K562 (cell line): ENCODE data around the gene CARD14. TPM values are rescaled to one million over a fixed set of nuclear protein-coding genes. Genes with fewer than 3 reads are reported as not detected.

Source experiments
- ARHGAP35 ChIP-seq: fragments of 450-650 bp; IDR thresholded peaks from 2 replicates; pipeline ENCODE4 v1.6.1; 2018; ENCODE audit not compliant: partially characterized antibody
- CEBPG ChIP-seq, 3 experiments: fragments of 200-800 bp in 1 of 3; sonication (Bioruptor generic) in 1 of 3; sonication (generic) in 1 of 3; formaldehyde crosslinking in 1 of 3; IDR thresholded peaks in 2 of 3; conservative IDR thresholded peaks in 1 of 3; 2 replicates each; pipeline versions ENCODE4 v1.6.1 to v1.8.0; 2016 to 2022; ENCODE audit warnings: missing compliant biosample characterization in 2 of 3, missing genetic modification characterization in 2 of 3, mild to moderate bottlenecking in 1 of 3, missing genetic modification reagents in 1 of 3
- CHCHD3 ChIP-seq: fragments of 250-450 bp; sonication (Bioruptor Pico); IDR thresholded peaks from 2 replicates; pipeline ENCODE4 v2.1.2; 2022; ENCODE audit warnings: mild to moderate bottlenecking
- CXXC5 ChIP-seq: fragments of 250-450 bp; sonication (Bioruptor Pico); IDR thresholded peaks from 2 replicates; pipeline ENCODE4 v1.8.0; 2022; ENCODE audit warnings: inconsistent platforms, mild to moderate bottlenecking, moderate library complexity
- ETS2 ChIP-seq: IDR thresholded peaks from 2 replicates; pipeline ENCODE4 v1.6.1; 2016; ENCODE audit warnings: borderline replicate concordance, missing genetic modification characterization, mild to moderate bottlenecking, moderate library complexity, missing compliant biosample characterization; ENCODE audit not compliant: poor library complexity, severe bottlenecking
- EZH2 ChIP-seq: IDR thresholded peaks from 2 replicates; pipeline ENCODE4 v1.6.1; 2012; ENCODE audit warnings: low read depth, mild to moderate bottlenecking, inconsistent platforms, low read length, borderline replicate concordance
- GABPA ChIP-seq: fragments of 200-800 bp; sonication (Bioruptor generic); conservative IDR thresholded peaks from 2 replicates; pipeline ENCODE4 v1.6.1; 2016; ENCODE audit warnings: low read depth, missing genetic modification characterization, missing compliant biosample characterization
- HLTF ChIP-seq: fragments of 450-650 bp; IDR thresholded peaks from 2 replicates; pipeline ENCODE4 v1.6.1; 2016
- HNRNPH1 ChIP-seq: fragments of 200-400 bp; formaldehyde crosslinking; optimal IDR thresholded peaks from 2 replicates; pipeline ENCODE3; 2017; ENCODE audit warnings: low read depth, mild to moderate bottlenecking, low read length, moderate library complexity
- KDM1A ChIP-seq, 2 experiments: fragments of 450-650 bp; IDR thresholded peaks; 2 replicates each; pipeline ENCODE4 v1.6.1; 2016; ENCODE audit warnings: mild to moderate bottlenecking in 2 of 2
- L3MBTL2 ChIP-seq: fragments of 450-650 bp; IDR thresholded peaks from 2 replicates; pipeline ENCODE4 v1.6.1; 2016; ENCODE audit warnings: mild to moderate bottlenecking, moderate library complexity
- PCBP1 ChIP-seq: fragments of 200-400 bp; formaldehyde crosslinking; IDR thresholded peaks from 2 replicates; pipeline ENCODE4 v1.6.1; 2018; ENCODE audit warnings: mild to moderate bottlenecking, low read depth, low read length; ENCODE audit not compliant: poor library complexity, severe bottlenecking
- PHB2 ChIP-seq: fragments of 450-650 bp; IDR thresholded peaks from 2 replicates; pipeline ENCODE4 v1.6.1; 2017; ENCODE audit warnings: low read depth
- SRF ChIP-seq, 2 experiments: fragments of 250-450, 450-650 bp in 1 of 2; sonication (Bioruptor Pico) in 1 of 2; sonication (generic) in 1 of 2; formaldehyde crosslinking; IDR thresholded peaks; 2 replicates each; pipeline versions ENCODE4 v1.5.0 to v1.5.1; 2020 to 2022; ENCODE audit warnings: mild to moderate bottlenecking in 1 of 2, missing genetic modification reagents in 1 of 2
- TEAD2 ChIP-seq: fragments of 450-650 bp; IDR thresholded peaks from 2 replicates; pipeline ENCODE4 v1.6.1; 2016; ENCODE audit warnings: missing genetic modification characterization, control low read depth, missing compliant biosample characterization
- THRAP3 ChIP-seq: fragments of 450-650 bp; IDR thresholded peaks from 2 replicates; pipeline ENCODE4 v1.6.1; 2016; ENCODE audit warnings: mild to moderate bottlenecking, inconsistent platforms, borderline replicate concordance
- U2AF1 ChIP-seq: fragments of 200-400 bp; formaldehyde crosslinking; optimal IDR thresholded peaks from 2 replicates; pipeline ENCODE3; 2017; ENCODE audit warnings: mild to moderate bottlenecking, low read depth, low read length, moderate library complexity
- ZNF140 ChIP-seq: fragments of 250-450 bp; sonication (Bioruptor Pico); IDR thresholded peaks from 2 replicates; pipeline ENCODE4 v1.8.0; 2021; ENCODE audit warnings: moderate library complexity, mild to moderate bottlenecking, inconsistent platforms
- ZNF79 ChIP-seq: fragments of 250-450 bp; sonication (Bioruptor Pico); IDR thresholded peaks from 2 replicates; pipeline ENCODE4 v1.4.0; 2020; ENCODE audit warnings: low read depth, mild to moderate bottlenecking, moderate library complexity
- polyA plus RNA-seq, 8 experiments: library from polyadenylated mRNA; depleted of rRNA in 4 of 8; stranded (reverse) in 5 of 8; unstranded in 3 of 8; fragments of >200 nt; fragmentation: Nextera tagmentation in 2 of 8; fragmentation: Illumina TruSeq in 1 of 8; extraction: Ambion mirVana in 2 of 8; extraction: Trizol in 1 of 8; gene quantifications; 2 replicates each; pipeline versions ENCODE4 v1.2.1 to v1.2.3, GENCODE V29; 2011 to 2014; ENCODE audit warnings: inconsistent platforms in 1 of 8, missing spikeins in 1 of 8
- total RNA-seq, 7 experiments: library from RNA; depleted of rRNA in 6 of 7; stranded (reverse); fragments of >200 nt in 6 of 7; fragmentation: Illumina TruSeq in 2 of 7; extraction: Trizol in 2 of 7; gene quantifications; 2 replicates each; pipeline versions ENCODE4 v1.2.1 to v1.2.3, GENCODE V29; 2011 to 2021; ENCODE audit warnings: low replicate concordance in 1 of 7
- TF ChIP-seq, protein P1 (sequence below): sonication (generic); IDR thresholded peaks from 2 replicates; pipeline ENCODE4 v1.6.1; 2016
- TF ChIP-seq, protein P2 (sequence below): fragments of 450-650 bp; formaldehyde crosslinking; IDR thresholded peaks from 2 replicates; pipeline ENCODE4 v1.4.0; 2022; ENCODE audit warnings: missing genetic modification characterization
- TF ChIP-seq, protein P3 (sequence below): sonication (generic); formaldehyde crosslinking; IDR thresholded peaks from 2 replicates; pipeline ENCODE4 v1.8.0; 2023; ENCODE audit warnings: mild to moderate bottlenecking, missing genetic modification reagents
- TF ChIP-seq, protein P4 (sequence below): fragments of 450-650 bp; formaldehyde crosslinking; IDR thresholded peaks from 2 replicates; pipeline ENCODE4 v1.4.0; 2020; ENCODE audit warnings: mild to moderate bottlenecking, mixed read lengths

CARD14 gene
- total and polyA plus RNA-seq, 9 of the 15 experiments (the other 6 are each of a cell fraction or from before 2014, with no cell fraction given): not detected

DNA sequence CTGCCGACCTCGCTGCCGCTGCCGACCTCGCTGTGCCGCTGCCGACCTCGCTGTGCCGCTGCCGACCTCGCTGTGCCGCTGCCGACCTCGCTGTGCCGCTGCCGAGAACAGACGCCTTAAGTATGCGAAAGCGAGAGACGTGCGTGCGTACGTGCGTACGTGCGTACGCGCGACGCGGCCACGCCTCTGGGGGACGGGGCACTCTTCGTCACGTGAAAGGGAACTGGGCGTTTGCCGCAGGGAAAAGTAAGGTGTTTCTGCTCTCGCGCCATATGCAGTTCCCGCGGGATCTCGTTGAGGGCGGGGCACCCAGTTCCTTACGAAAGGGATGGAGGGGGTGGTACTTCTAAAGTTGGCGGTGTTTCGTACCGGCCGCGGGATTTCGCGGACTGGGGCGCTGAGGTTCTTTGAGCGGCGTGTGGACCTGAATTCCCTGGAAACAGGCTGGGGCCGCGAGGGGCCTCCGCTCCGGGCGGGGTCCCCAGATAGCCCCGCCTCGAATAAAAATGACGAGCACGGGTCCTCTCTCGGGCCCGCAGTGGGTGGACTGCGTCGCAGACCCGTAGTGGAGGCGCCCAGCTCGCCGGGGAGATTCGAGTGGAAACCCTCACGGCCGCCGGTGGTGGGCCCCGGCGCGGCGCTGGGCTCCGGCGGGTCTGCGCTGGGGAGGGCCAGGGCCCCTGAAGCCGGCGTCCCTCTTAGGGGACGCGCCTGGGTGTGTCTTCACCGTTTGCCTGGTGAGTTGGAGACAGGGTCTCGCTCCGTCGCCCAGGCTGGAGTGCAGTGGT, 22.6 kb upstream of the CARD14 start, which contains the start of gene EIF4A3 (continued):
- no peak for TF ChIP-seq HNRNPH1
- TF ChIP-seq TEAD2: no peak
- TF ChIP-seq ZNF140 (CRISPR knock-in tag): no peak
- TF ChIP-seq SRF (CRISPR knock-in tag; IDR thresholded peaks at IDR 0.05): 0 out of 4 replicates have a peak, but pooled peaks of 1 of the 2 experiments have one; percentile 11
- TF ChIP-seq CXXC5: peak; percentile 99
- no peak for TF ChIP-seq PHB2
- TF ChIP-seq ETS2 (tag): no peak
- no peak for TF ChIP-seq ZNF79 (CRISPR knock-in tag)
- TF ChIP-seq PCBP1: peak; percentile 18
- TF ChIP-seq CEBPG (CRISPR knock-in tag; IDR thresholded peaks at IDR 0.05): no peak
- no peak for TF ChIP-seq CEBPG (tag; conservative IDR thresholded peaks at IDR 0.05 in 1 of 2, IDR thresholded peaks at IDR 0.05 in 1 of 2)
- TF ChIP-seq, protein P1, sequence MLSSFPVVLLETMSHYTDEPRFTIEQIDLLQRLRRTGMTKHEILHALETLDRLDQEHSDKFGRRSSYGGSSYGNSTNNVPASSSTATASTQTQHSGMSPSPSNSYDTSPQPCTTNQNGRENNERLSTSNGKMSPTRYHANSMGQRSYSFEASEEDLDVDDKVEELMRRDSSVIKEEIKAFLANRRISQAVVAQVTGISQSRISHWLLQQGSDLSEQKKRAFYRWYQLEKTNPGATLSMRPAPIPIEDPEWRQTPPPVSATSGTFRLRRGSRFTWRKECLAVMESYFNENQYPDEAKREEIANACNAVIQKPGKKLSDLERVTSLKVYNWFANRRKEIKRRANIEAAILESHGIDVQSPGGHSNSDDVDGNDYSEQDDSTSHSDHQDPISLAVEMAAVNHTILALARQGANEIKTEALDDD: peak; percentile 17; the same call in 1 of the 2 replicates
- TF ChIP-seq KDM1A (IDR thresholded peaks at IDR 0.05): no peak
- TF ChIP-seq EZH2: no peak
- peak; percentile 91 for TF ChIP-seq ARHGAP35
- no peak for TF ChIP-seq GABPA
- TF ChIP-seq HLTF: no peak
- TF ChIP-seq THRAP3: no peak
- no peak; the same call in 1 of the 2 replicates for TF ChIP-seq L3MBTL2
- TF ChIP-seq, protein P2, sequence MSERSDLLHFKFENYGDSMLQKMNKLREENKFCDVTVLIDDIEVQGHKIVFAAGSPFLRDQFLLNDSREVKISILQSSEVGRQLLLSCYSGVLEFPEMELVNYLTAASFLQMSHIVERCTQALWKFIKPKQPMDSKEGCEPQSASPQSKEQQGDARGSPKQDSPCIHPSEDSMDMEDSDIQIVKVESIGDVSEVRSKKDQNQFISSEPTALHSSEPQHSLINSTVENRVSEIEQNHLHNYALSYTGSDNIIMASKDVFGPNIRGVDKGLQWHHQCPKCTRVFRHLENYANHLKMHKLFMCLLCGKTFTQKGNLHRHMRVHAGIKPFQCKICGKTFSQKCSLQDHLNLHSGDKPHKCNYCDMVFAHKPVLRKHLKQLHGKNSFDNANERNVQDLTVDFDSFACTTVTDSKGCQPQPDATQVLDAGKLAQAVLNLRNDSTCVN (CRISPR knock-in tag): no peak
- no peak for TF ChIP-seq CHCHD3
- TF ChIP-seq, protein P3, sequence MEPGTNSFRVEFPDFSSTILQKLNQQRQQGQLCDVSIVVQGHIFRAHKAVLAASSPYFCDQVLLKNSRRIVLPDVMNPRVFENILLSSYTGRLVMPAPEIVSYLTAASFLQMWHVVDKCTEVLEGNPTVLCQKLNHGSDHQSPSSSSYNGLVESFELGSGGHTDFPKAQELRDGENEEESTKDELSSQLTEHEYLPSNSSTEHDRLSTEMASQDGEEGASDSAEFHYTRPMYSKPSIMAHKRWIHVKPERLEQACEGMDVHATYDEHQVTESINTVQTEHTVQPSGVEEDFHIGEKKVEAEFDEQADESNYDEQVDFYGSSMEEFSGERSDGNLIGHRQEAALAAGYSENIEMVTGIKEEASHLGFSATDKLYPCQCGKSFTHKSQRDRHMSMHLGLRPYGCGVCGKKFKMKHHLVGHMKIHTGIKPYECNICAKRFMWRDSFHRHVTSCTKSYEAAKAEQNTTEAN (CRISPR knock-in tag): no peak
- no peak for TF ChIP-seq U2AF1
- TF ChIP-seq, protein P4, sequence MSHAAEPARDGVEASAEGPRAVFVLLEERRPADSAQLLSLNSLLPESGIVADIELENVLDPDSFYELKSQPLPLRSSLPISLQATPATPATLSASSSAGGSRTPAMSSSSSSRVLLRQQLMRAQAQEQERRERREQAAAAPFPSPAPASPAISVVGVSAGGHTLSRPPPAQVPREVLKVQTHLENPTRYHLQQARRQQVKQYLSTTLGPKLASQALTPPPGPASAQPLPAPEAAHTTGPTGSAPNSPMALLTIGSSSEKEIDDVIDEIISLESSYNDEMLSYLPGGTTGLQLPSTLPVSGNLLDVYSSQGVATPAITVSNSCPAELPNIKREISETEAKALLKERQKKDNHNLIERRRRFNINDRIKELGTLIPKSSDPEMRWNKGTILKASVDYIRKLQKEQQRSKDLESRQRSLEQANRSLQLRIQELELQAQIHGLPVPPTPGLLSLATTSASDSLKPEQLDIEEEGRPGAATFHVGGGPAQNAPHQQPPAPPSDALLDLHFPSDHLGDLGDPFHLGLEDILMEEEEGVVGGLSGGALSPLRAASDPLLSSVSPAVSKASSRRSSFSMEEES (CRISPR knock-in tag): no peak; the same call in 1 of the 2 replicates
